SIG-M5 (cell line): Measurements from ENCODE around the gene ANKRD26.
"Not testable (repeated sequence)": the region's sequence is repeated elsewhere in the genome, so short reads cannot be mapped to it uniquely, and the experiment has no call there.

ENCODE experiments used
- DNase-seq: peaks from one replicate; lab custom pipeline; 2025; lab: John Stamatoyannopoulos, UW

Gene ANKRD26

GRCh38 chr10:27099916-27100812 lies at the start of gene ANKRD26:
Gene ANKRD26, minus strand, starts transcription at chr10:27100494. Its CDS starts 168 bp downstream, at chr10:27100326.
- DNase-seq, result peak; percentile 15

- DNase-seq, result no peak
These were observed 47.4 kb upstream of the ANKRD26 start for GRCh38 chr10:27147701-27148100.

DNA sequence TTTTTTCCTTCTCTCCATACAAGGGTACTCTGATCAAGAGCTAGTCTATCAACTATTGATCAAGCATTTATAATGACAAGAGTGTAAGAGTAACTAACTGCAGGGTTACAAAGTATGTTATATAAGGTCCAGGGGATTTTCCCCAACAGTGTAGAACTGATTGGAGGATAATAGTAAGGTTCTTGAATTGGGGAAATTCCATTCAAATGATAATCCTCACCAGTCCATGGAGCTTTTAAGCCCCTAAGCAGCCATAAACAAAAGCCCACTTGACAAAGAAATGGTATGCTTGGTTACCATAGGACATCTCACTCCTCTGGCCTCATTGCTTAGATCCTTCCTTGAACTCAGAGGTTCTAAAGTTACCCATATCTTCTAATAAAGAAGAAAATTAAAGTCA lies 45.6 kb upstream of the ANKRD26 start:
- DNase-seq, result no peak

- DNase-seq, result no peak
These were observed 43.4 kb upstream of the ANKRD26 start for GRCh38 chr10:27143686-27144085.

DNA sequence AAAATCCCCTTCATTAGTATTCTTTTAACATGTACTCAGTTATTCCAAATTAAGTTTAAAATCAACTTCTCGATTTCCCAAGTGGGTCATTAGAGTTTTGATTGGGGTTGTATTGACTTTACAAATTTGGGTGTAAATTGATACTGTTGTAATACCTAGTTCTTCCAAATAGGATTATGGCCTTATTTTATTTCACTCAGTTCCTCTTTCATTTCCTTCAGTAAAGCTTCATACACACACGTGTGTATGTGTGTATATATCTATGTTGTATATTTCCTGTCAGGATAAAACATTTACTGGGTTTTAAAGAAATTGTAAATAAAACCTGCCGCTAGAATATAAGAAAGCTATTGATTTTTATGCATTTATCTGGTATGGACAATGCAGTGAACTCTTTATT lies 38.0 kb upstream of the ANKRD26 start:
- DNase-seq, result no peak

DNA sequence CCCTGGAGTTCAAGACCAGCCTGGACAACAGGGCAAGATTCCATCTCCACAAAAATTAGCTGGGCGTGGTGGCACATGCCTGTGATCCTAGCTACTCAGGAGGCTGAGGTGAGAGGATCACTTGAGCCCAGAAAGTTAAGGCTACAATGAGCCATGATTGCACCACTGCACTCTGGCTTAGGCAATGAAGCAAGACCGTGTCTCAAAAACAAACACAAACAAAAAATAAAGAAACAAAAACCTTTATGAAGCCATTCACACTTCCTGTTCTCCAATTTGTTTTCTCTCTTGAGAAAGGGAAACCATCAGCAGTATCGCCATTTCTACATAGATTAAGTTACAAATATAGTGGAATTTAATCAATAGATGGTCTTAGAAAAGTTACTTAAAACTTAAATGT lies 34.1 kb upstream of the ANKRD26 start:
- no peak for DNase-seq

- DNase-seq, result no peak
These were observed 7.9 kb upstream of the ANKRD26 start for GRCh38 chr10:27108165-27108564.

GRCh38 chr10:27104919-27105318 lies 4.6 kb upstream of the ANKRD26 start:
- DNase-seq, result no peak

DNA sequence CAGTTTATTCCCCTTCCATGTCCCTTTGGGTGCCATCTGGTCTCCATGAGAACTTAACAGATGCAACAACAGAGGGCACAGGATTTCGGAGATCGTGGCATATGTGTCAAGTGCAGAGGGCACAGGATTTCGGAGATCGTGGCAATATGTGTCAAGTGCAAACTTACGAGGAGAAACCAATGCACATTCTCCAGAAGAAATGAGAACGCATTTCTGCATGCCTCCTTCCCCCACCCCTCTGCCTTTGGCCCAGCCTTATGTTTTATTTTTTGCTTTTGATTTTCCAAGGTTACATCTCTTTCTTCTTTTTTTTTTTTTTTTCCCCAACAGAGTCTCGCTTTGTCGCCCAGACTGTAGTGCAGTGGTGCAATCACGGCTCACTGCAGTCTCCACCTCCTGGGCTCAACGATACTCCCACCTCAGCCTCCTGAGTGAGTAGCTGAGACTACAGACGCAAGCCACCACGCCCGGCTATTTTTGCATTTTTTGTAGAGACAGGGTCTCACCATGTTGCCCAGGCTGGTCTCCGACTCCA lies 586 bp upstream of the ANKRD26 start:
- no peak for DNase-seq

DNA sequence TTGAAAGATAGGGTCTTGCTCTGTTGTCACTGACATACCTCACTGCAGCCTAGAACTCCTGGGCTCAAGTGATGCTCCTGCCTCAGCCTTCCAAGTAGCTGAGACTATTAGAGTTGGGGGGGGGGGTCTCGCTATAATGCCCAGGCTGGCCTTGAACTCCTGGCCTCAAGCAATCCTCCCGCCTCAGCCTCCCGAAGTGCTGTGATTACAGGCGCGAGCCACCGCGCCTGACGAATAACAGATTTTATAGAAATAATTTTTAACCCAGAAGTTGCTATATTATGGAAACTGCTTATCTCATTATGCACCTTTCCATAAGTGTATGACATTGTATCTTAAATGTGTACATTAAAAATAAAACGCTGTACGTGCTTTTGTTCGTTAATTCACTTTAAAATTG lies 846 bp downstream of the ANKRD26 start:
- no peak for DNase-seq

- no peak for DNase-seq
These were observed 11.9 kb downstream of the ANKRD26 start for GRCh38 chr10:27088119-27089044.

DNA sequence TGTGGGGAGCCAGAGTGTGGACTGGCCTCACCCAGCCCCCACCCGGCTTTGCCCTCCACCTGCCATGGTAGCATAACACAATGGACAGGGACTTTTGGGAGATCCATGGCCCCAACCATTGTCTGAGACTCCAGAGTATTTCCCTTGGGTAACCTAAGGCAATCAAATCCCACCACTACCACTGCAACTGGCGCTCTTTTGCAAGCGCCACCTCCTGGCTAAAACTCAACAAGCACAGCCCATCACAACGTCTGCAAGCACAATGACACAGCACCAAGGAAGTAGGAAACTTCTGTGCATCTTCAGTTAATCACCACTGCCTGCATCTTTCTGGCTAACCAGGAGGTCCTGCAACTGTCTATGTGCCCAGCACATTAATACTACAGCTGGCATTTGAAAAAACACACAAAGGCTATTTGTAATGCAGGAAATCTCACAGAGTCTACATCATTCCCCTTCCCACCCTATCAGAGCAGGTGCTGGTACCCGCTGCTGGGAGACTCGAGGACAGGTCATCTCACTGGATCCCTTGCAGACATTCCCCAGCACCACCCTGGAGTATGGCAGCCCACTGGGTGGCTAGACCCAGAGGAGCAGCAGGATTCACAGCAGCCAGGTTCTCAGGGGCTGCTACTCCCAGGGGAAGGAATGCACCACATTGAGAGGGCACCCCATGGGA lies 27.7 kb downstream of the ANKRD26 start:
- no peak for DNase-seq

GRCh38 chr10:27068217-27068891 lies 31.9 kb downstream of the ANKRD26 start:
- no peak for DNase-seq

DNA sequence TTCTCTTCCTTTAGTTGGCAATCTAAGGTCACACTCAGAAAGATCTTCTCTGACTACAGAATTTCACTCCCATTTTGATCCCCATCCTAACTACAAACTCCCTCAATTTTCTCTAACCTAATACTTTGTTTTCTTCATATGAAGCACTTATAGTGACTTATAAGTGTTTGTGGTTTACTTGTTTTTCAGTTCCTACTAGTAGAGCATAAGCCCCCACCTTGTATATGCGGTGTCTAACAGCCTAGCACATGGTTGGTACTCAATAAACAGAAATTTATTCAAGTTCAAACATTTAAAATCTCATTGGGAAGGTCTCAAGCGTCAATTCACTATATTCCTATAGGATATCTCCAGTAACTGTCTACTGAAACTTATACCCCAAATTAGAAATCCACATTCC lies 35.2 kb downstream of the ANKRD26 start:
- no peak for DNase-seq

DNA sequence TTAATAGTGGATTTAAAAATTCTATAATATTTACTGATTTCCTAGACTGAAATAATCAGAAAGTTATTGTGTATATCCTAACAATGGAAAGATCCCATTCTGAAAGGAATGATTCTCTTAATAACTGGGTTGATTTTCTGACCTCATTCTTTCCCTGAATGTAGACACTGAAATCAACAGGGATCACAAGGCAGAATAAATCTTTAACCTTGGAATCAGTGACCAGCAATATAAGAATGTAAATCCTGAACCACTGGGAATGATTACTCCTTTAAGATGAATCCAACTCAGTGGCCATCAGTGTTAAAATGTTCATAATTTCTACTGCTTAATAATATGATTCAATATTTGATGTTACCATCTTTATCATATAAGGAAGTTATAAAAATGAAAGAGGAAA lies 47.6 kb downstream of the ANKRD26 start:
- DNase-seq, result no peak

DNA sequence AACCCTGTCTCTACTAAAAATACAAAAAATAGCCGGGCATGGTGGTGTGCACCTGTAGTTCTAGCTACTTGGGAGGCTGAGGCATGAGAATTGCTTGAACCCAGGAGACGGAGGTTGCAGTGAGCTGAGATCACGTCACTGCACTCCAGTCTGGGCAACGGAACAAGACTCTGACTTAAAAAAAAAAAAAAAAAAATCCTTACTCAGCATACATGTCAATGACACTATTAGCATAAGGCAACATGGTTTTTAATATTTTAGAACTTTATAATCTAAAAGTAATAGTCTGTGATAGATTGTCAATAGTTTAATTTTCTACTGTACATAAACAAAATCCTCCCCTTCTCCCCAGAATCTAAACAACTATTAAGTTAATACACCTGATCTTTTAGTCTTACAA lies 55.0 kb downstream of the ANKRD26 start:
- not testable (repeated sequence) for DNase-seq

GRCh38 chr10:27041196-27041595 lies 59.1 kb downstream of the ANKRD26 start:
- no peak for DNase-seq

- no peak for DNase-seq
These were observed 62.1 kb downstream of the ANKRD26 start for GRCh38 chr10:27038168-27038567.

DNA sequence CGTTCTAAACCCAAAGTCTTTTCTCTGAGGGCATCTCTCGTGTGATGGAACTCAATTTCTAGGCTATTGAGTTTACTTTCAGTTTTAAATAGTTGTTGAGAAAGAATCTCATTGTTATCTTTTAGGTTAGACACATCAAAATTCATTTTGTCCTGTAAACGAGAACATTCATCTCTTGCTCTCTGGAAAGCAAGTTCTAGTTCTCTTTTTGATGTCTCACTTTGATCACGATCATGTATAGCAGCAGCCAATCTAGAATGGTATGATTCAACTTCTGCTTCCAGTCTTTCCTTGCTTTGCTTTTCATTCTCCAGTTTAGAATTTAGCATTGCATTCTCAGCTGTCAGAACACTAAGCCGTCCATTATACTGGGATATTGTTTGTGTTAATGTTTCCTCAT lies 65.1 kb downstream of the ANKRD26 start:
- DNase-seq, result no peak

GRCh38 chr10:27030060-27030459 lies 70.2 kb downstream of the ANKRD26 start:
- no peak for DNase-seq

DNA sequence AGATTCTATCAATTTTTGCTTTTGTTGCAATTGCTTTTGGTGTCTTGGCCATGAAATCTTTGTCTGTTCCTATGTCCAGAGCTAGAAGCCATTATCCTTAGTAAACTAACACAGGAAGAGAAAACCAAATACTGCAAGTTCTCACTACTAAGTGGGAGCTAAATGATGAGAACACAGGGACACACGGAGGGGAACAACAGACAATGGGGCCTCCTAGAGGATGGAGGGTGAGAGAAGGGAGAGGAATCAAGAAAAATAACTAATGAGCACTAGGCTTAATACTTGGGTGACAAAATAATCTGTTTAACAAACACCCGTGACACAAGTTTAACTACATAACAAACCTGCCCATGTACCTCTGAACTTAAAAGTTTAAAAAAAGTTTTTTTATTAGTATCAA lies 78.2 kb downstream of the ANKRD26 start:
- no peak for DNase-seq
